ENCODE results near the gene IL1RAPL1.

Gene IL1RAPL1

DNA sequence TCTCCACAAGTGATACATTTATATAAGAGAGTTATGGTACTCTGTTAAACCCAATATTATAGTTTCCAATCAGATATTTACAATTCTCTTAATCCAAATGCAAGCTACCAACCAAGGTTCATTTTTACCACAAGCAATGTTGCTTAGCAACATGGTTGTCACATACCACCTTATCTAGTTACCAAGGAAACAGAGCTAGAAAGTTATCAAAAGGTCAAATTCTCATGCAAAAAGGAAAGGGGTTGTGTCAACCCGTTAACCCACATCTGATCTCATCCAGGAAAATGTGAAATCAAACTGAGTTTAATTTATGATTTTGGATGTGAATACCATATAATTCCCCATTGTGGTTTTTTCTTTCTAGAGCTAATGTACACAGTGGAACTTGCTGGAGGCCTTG is 1354.0 kb downstream of the IL1RAPL1 start:
- no peak for DNase-seq

- DNase-seq, result no peak
Observed at GRCh38 chrX:29947225-29947624, 1360.0 kb downstream of the IL1RAPL1 start.

GRCh38 chrX:29948653-29949052 is 1361.4 kb downstream of the IL1RAPL1 start:
- no peak for DNase-seq

GRCh38 chrX:29952016-29952415 is 1364.8 kb downstream of the IL1RAPL1 start:
- no peak for DNase-seq

DNA sequence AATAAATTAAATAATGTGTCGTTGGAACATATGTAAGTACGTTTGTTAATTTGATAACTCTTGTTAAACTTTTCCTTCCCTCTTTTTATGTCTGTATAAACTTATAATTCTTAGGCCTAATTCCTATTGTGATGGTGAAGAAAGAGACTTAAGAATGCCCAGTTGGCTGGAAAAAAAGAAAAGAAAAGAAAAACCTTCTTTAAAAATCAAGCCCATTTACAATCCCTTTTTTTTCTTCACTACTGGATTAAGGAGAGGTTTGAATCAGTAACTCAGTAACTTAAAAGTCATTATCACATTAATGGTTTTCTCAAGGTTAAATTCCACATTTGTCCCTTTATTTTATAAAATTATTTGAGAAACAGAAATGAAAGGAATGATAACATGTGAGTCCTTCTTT is 1374.8 kb downstream of the IL1RAPL1 start:
- no peak for DNase-seq

- DNase-seq, result no peak
Observed at GRCh38 chrX:29965634-29966033, 1378.4 kb downstream of the IL1RAPL1 start.

DNA sequence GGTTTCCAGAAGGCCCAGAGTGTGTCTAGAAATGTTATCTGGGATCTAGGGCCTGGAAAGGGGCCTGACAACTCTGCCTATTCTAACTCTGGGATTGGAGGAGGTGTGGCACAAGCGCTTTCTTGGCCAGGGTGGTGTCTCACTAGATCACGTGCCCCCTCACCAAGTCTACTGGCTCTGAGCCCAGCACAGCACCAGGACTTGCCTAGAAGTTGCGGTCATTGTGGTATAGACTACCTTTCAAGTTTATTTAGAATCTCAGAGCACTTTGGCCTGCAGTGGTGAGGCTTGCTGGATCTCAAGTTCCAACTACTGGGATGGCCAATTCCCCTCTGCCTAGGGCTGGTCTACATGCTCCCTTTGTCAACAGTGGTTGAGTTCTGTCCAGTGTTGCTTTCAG is 1404.8 kb downstream of the IL1RAPL1 start:
- DNase-seq, result no peak

DNA sequence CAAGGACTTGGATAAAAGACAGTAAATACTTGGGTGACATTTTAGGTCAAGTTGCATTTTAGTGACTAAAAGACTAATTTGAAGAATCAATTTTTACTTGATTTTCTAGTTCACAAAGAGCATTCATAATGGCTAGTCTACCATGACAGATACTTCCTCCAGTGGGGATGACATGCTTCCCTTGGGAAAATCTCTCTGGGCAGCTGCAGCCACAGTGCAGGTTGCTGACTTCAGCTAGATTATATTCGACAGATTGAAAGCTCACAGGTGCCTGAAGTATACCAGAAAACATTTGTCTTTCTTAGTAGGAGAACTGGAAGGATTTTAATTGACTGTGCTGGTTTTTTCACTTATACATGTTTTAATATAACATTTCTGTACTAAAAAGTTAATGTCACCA is 1418.6 kb downstream of the IL1RAPL1 start:
- no peak for DNase-seq
